Suprapubic skin (tissue), 4 donors: ENCODE data around the gene ATP6V1A.

Source experiments
- POLR2A ChIP-seq, 2 donors: fragments of 450-650 bp; IDR thresholded peaks; one replicate each; pipeline ENCODE4 v1.6.1; 2017; ENCODE audit warnings: antibody characterized with exemption in 2 of 2, mild to moderate bottlenecking in 2 of 2, moderate library complexity in 2 of 2
- POLR2AphosphoS5 ChIP-seq, 3 donors: sonication (generic); formaldehyde crosslinking; IDR thresholded peaks; one replicate each; pipeline ENCODE4 v1.6.1; 2017; ENCODE audit warnings: antibody characterized with exemption in 3 of 3
- TF ChIP-seq, protein P1 (sequence below), 2 donors: fragments of 200-600 bp in 1 of 2; fragments of 450-650 bp in 1 of 2; sonication (generic) in 1 of 2; IDR thresholded peaks; one replicate each; pipeline ENCODE4 v1.5.1; 2016 to 2019; ENCODE audit warnings: antibody characterized with exemption in 2 of 2, mild to moderate bottlenecking in 1 of 2, moderate library complexity in 1 of 2

- TF ChIP-seq POLR2AphosphoS5 (IDR thresholded peaks at IDR 0.05): no peak
- TF ChIP-seq, protein P1, sequence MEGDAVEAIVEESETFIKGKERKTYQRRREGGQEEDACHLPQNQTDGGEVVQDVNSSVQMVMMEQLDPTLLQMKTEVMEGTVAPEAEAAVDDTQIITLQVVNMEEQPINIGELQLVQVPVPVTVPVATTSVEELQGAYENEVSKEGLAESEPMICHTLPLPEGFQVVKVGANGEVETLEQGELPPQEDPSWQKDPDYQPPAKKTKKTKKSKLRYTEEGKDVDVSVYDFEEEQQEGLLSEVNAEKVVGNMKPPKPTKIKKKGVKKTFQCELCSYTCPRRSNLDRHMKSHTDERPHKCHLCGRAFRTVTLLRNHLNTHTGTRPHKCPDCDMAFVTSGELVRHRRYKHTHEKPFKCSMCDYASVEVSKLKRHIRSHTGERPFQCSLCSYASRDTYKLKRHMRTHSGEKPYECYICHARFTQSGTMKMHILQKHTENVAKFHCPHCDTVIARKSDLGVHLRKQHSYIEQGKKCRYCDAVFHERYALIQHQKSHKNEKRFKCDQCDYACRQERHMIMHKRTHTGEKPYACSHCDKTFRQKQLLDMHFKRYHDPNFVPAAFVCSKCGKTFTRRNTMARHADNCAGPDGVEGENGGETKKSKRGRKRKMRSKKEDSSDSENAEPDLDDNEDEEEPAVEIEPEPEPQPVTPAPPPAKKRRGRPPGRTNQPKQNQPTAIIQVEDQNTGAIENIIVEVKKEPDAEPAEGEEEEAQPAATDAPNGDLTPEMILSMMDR (IDR thresholded peaks at IDR 0.05): no peak
- TF ChIP-seq POLR2A (IDR thresholded peaks at IDR 0.05): no peak
Observed at GRCh38 chr3:113769551-113769950, 22.7 kb downstream of the ATP6V1A start.
